Caco-2 (cell line): ENCODE results near the gene LIMD2. TPM values are rescaled to one million over a fixed set of nuclear protein-coding genes. Genes with fewer than 3 reads are reported as not detected.

Source experiments
- BruUV-seq: library from RNA; stranded (reverse); fragments of 400-500 nt; replicated peaks from 2 replicates; lab custom pipeline; 2021; lab: Mats Ljungman, UMichigan
- CTCF ChIA-PET: fragments of 300-600 bp; sonication (Branson Sonifier 250); formaldehyde crosslinking; loops from one replicate; lab custom pipeline; 2022; ENCODE audit warnings: antibody characterized with exemption; lab: Charles Lee
- POLR2A ChIA-PET: fragments of 300-600 bp; sonication (Branson Sonifier 250); formaldehyde crosslinking; loops from one replicate; lab custom pipeline; 2022; ENCODE audit warnings: antibody characterized with exemption; lab: Charles Lee
- DNase-seq, 2 experiments: peaks; one replicate each; pipeline versions ENCODE4 v3.0.0 to v3.0.0-alpha.2; 2020 to 2022
- H3K27me3 ChIP-seq: replicated peaks from 2 replicates; pipeline ENCODE4 v1.6.0; 2011; ENCODE audit warnings: low read length; ENCODE audit not compliant: control insufficient read depth, insufficient read depth
- H3K36me3 ChIP-seq: 2 replicates; pipeline ENCODE4 v1.5.1; 2011; ENCODE audit warnings: low read length; ENCODE audit not compliant: control insufficient read depth, insufficient read depth
- H3K4me1 ChIP-seq: fragments of 250-450 bp; sonication (Bioruptor Pico); 2 replicates; pipeline ENCODE4 v1.5.1; 2020; ENCODE audit warnings: mild to moderate bottlenecking
- H3K4me3 ChIP-seq: 2 replicates; pipeline ENCODE4 v1.5.1; 2011; ENCODE audit warnings: low read depth, mild to moderate bottlenecking, control low read depth, low read length
- H3K9me3 ChIP-seq: fragments of 250-450 bp; sonication (Bioruptor Pico); 2 replicates; pipeline ENCODE4 v1.5.1; 2020; ENCODE audit warnings: mild to moderate bottlenecking, moderate library complexity
- H3K27ac Mint-ChIP-seq: one replicate; pipeline ENCODE4 v1.8.0; 2022; ENCODE audit warnings: mixed read lengths; ENCODE audit not compliant: unreplicated experiment
- H3K27me3 Mint-ChIP-seq: one replicate; pipeline ENCODE4 v1.8.0; 2022; ENCODE audit warnings: mixed read lengths; ENCODE audit not compliant: insufficient read depth, unreplicated experiment
- H3K36me3 Mint-ChIP-seq: one replicate; pipeline ENCODE4 v1.8.0; 2022; ENCODE audit warnings: mild to moderate bottlenecking, mixed read lengths; ENCODE audit not compliant: insufficient read depth, unreplicated experiment
- H3K4me1 Mint-ChIP-seq: one replicate; pipeline ENCODE4 v1.8.0; 2022; ENCODE audit warnings: low read depth, mixed read lengths; ENCODE audit not compliant: unreplicated experiment
- H3K4me3 Mint-ChIP-seq: one replicate; pipeline ENCODE4 v1.8.0; 2022; ENCODE audit warnings: mild to moderate bottlenecking, moderate library complexity, mixed read lengths; ENCODE audit not compliant: unreplicated experiment
- H3K9me3 Mint-ChIP-seq: one replicate; pipeline ENCODE4 v1.8.0; 2022; ENCODE audit warnings: mixed read lengths; ENCODE audit not compliant: unreplicated experiment
- CTCF ChIP-seq, 2 experiments: fragments of 200-600 bp in 1 of 2; IDR thresholded peaks; 1 replicate in 1 of 2; 2 replicates in 1 of 2; pipeline versions ENCODE4 v1.5.1 to v1.8.0; 2011 to 2022; ENCODE audit warnings: antibody characterized with exemption in 1 of 2, control low read depth in 1 of 2, inconsistent platforms in 1 of 2, low read depth in 1 of 2, low read length in 1 of 2, mild to moderate bottlenecking in 1 of 2, moderate library complexity in 1 of 2; ENCODE audit not compliant: insufficient read depth in 1 of 2, severe bottlenecking in 1 of 2, unreplicated experiment in 1 of 2
- intact Hi-C: fragments of 100-400 bp; cut with micrococcal nuclease; formaldehyde crosslinking; loops from one replicate; pipeline ENCODE4 v1.10.0; 2022; ENCODE audit not compliant: unreplicated experiment
- total RNA-seq: library from RNA; stranded (reverse); gene quantifications from 2 replicates; pipeline ENCODE4 v1.2.3, GENCODE V29; 2022

Gene LIMD2
- total RNA-seq, 1 experiment from 2014 or later: 4.1 TPM

- Mint-ChIP-seq H3K4me3 (no peak overlapping the region), H3K4me1 (peaks cover 7% of the 10 kb centered on the region), H3K27me3 (no peaks in the 10 kb centered on the region), H3K9me3 (no peaks in the 10 kb centered on the region), H3K36me3 (no peaks in the 10 kb centered on the region), H3K27ac (no peak overlapping the region)
- intact Hi-C loops: no loop called here
- H3K36me3 ChIP-seq: no peaks in the 10 kb centered on the region; the same call in 1 of the 2 replicates
- ChIA-PET CTCF (interaction anchor here (0.9 to 1.5 kb wide), 2 partner anchors 20 to 270 kb away, joined by 3 read pairs; no protein-coding TSS in a partner anchor), POLR2A (no interaction called here)
- H3K4me3 ChIP-seq: no peak overlapping the region
- no TSS peak for BruUV-seq
- H3K4me1 ChIP-seq: 0 out of 2 replicates have a peak, but pooled peaks cover 4% of the 10 kb centered on the region
- no peak for DNase-seq
- H3K27me3 ChIP-seq: no peaks in the 10 kb centered on the region
- TF ChIP-seq CTCF (IDR thresholded peaks at IDR 0.05; ENCODE audit: insufficient read depth in 1 of 2, low read depth in 1 of 2, low read length in 1 of 2, severe bottlenecking in 1 of 2, unreplicated experiment in 1 of 2): no peak
- H3K9me3 ChIP-seq: no peaks in the 10 kb centered on the region
Observed at GRCh38 chr17:63676584-63676983, 23.3 kb downstream of the LIMD2 start.

- Histone ChIP-seq H3K9me3 (no peaks in the 10 kb centered on the region), H3K4me1 (0 out of 2 replicates have a peak, but pooled peaks cover 4% of the 10 kb centered on the region), H3K27me3 (no peaks in the 10 kb centered on the region), H3K36me3 (no peaks in the 10 kb centered on the region), H3K4me3 (no peak overlapping the region)
- H3K4me1 Mint-ChIP-seq: peaks cover 7% of the 10 kb centered on the region
- no peaks in the 10 kb centered on the region for H3K9me3 Mint-ChIP-seq
- no peak overlapping the region for H3K27ac Mint-ChIP-seq
- TF ChIP-seq CTCF (IDR thresholded peaks at IDR 0.05; ENCODE audit: insufficient read depth in 1 of 2, low read depth in 1 of 2, low read length in 1 of 2, severe bottlenecking in 1 of 2, unreplicated experiment in 1 of 2): no peak
- CTCF ChIA-PET: interaction anchor here (0.9 to 1.5 kb wide), 2 partner anchors 20 to 269 kb away, joined by 3 read pairs; no protein-coding TSS in a partner anchor
- intact Hi-C loops: no loop called here
- DNase-seq: no peak
- no peak overlapping the region for H3K4me3 Mint-ChIP-seq
- no peaks in the 10 kb centered on the region for H3K27me3 Mint-ChIP-seq
- POLR2A ChIA-PET: no interaction called here
- no TSS peak for BruUV-seq
- H3K36me3 Mint-ChIP-seq: no peaks in the 10 kb centered on the region
Observed at GRCh38 chr17:63675607-63676546, 24.0 kb downstream of the LIMD2 start.

GRCh38 chr17:63675231-63675606 is 24.7 kb downstream of the LIMD2 start:
- H3K4me3 ChIP-seq: no peak overlapping the region

More at GRCh38 chr17:63675231-63675606, 24.7 kb downstream of the LIMD2 start:
- Histone ChIP-seq H3K9me3 (no peaks in the 10 kb centered on the region), H3K36me3 (no peaks in the 10 kb centered on the region), H3K27me3 (no peaks in the 10 kb centered on the region), H3K4me1 (0 out of 2 replicates have a peak, but pooled peaks cover 4% of the 10 kb centered on the region)
- H3K27me3 Mint-ChIP-seq: no peaks in the 10 kb centered on the region
- no peak overlapping the region for H3K4me3 Mint-ChIP-seq
- ChIA-PET CTCF (no interaction called here), POLR2A (no interaction called here)
- BruUV-seq: no TSS peak
- intact Hi-C loops: no loop called here
- no peaks in the 10 kb centered on the region for H3K36me3 Mint-ChIP-seq
- H3K27ac Mint-ChIP-seq: no peak overlapping the region
- TF ChIP-seq CTCF (IDR thresholded peaks at IDR 0.05; ENCODE audit: insufficient read depth in 1 of 2, low read depth in 1 of 2, low read length in 1 of 2, severe bottlenecking in 1 of 2, unreplicated experiment in 1 of 2): no peak
- no peaks in the 10 kb centered on the region for H3K9me3 Mint-ChIP-seq
- H3K4me1 Mint-ChIP-seq: peaks cover 7% of the 10 kb centered on the region
- no peak for DNase-seq
